ENCODE data around the gene MEIOC.
"Not testable (repeated sequence)": the region's sequence is repeated elsewhere in the genome, so short reads cannot be mapped to it uniquely, and the experiment has no call there.

The MEIOC gene

GRCh38 chr17:44629314-44629713 is 27.0 kb upstream of the MEIOC start:
- Mint-ChIP-seq H3K4me1 (peaks cover 31% of the 10 kb centered on the region), H3K9me3 (no peaks in the 10 kb centered on the region), H3K4me3 (no peak overlapping the region), H3K27ac (peak overlapping the region in 2 of 3 experiments; percentile 94 to 97), H3K27me3 (ENCODE audit: low read depth) (peaks cover 3% of the 10 kb centered on the region), H3K36me3 (ENCODE audit: low read depth) (no peaks in the 10 kb centered on the region)
- no peak for TF ChIP-seq CTCF (IDR thresholded peaks at IDR 0.05; ENCODE audit: unreplicated experiment in 3 of 3)

DNA sequence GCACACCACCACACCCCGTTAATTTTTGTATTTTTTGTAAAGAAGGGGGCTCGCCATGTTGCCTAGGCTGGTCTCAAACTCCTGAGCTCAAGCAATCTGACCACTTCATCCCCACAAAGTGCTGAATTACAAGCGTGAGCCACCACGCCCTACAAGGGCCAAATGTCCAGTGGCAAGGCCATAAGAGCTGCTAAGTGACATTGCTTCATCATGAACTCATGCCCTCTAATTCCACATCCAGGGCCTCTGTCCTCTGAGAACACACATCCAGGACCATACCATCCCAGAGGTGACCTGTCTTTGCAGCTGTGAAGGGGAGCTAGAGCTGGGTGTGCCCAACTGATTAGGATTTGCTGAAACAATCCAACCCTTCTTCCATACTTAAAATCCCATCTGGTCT is 25.6 kb upstream of the MEIOC start:
- Mint-ChIP-seq H3K4me3 (no peak overlapping the region), H3K4me1 (peaks cover 31% of the 10 kb centered on the region), H3K27me3 (ENCODE audit: low read depth) (peaks cover 3% of the 10 kb centered on the region), H3K36me3 (ENCODE audit: low read depth) (no peaks in the 10 kb centered on the region), H3K27ac (peak overlapping the region; percentile 25 to 75 (median 40)), H3K9me3 (no peaks in the 10 kb centered on the region)
- no peak for TF ChIP-seq CTCF (IDR thresholded peaks at IDR 0.05; ENCODE audit: unreplicated experiment in 3 of 3)

DNA sequence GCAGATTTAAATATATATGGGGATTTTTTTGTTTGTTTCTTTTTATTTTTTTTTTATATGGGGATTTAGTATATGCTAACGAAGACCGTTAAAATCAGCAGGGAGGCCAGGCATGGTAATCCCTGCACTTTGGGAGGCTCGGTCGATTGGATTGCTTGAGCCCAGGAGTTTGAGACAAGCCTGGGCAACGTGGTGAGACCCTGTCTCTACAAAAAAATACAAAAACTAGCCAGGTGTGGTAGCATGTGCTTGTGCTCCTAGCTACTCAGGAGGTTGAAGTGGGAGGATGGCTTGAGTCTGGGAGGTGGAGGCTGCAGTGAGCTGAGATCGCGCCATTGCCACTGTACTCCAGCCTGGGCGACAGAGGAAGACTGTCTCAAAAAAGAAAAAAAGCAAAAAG is 22.3 kb upstream of the MEIOC start:
- Mint-ChIP-seq H3K36me3 (ENCODE audit: low read depth) (no peaks in the 10 kb centered on the region), H3K27ac (no peak overlapping the region), H3K4me1 (peaks cover 13% of the 10 kb centered on the region), H3K9me3 (no peaks in the 10 kb centered on the region), H3K27me3 (ENCODE audit: low read depth) (peaks cover 3% of the 10 kb centered on the region), H3K4me3 (no peak overlapping the region)
- TF ChIP-seq CTCF (IDR thresholded peaks at IDR 0.05; ENCODE audit: unreplicated experiment in 3 of 3), result no peak

DNA sequence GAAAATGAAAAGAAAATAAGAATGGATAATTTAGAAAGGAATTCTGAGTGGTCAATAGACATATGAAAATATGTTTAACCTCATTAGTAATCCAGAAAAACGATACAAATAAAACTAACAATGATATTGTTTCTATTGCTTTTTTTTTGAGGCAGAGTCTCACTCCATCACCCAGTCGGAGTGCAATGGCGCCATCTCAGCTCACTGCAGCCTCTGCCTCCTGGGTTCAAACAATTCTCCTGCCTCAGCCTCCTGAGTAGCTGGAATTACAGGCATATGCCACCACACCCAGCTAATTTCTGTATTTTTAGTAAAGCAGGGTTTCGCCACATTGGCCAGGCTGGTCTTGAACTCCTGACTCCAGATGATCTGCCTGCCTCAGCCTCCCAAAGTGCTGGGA is 21.9 kb upstream of the MEIOC start:
- peaks cover 10% of the 10 kb centered on the region for H3K4me1 Mint-ChIP-seq
- H3K9me3 Mint-ChIP-seq; H3K27ac Mint-ChIP-seq; H3K27me3 Mint-ChIP-seq (ENCODE audit: low read depth); H3K36me3 Mint-ChIP-seq (ENCODE audit: low read depth); H3K4me3 Mint-ChIP-seq: not testable (repeated sequence)

GRCh38 chr17:44636562-44636961 is 19.7 kb upstream of the MEIOC start:
- Mint-ChIP-seq H3K4me1 (peaks cover 5% of the 10 kb centered on the region), H3K4me3 (no peak overlapping the region), H3K9me3 (no peaks in the 10 kb centered on the region), H3K36me3 (ENCODE audit: low read depth) (no peaks in the 10 kb centered on the region), H3K27me3 (ENCODE audit: low read depth) (peaks cover 3% of the 10 kb centered on the region), H3K27ac (peak overlapping the region in 2 of 3 experiments; percentile 12 to 29)
- TF ChIP-seq CTCF (IDR thresholded peaks at IDR 0.05; ENCODE audit: unreplicated experiment in 3 of 3), result peak; percentile 60 to 73 (median 62)

DNA sequence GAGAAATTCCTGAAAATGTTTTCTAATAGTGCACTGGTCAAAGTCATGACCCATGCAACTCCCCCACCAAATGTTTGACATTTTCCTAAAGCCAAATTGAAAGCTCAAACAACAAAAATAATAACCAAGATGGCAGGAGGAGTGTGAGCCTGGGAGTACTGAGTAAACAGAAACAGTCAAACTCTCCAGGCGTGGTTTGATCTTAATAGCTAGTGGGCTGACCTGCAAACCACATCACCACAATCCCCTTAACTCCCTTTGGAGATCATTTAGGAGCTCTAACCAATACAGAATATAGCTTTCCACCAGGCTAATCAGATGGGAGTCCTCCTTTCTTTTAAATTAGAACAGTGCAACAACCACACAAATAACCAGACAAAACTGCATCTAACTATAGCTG is 19.2 kb upstream of the MEIOC start:
- Mint-ChIP-seq H3K4me1 (peaks cover 5% of the 10 kb centered on the region), H3K4me3 (no peak overlapping the region), H3K27ac (peak overlapping the region in 1 of 3 experiments; percentile 12), H3K27me3 (ENCODE audit: low read depth) (peaks cover 3% of the 10 kb centered on the region), H3K36me3 (ENCODE audit: low read depth) (no peaks in the 10 kb centered on the region), H3K9me3 (no peaks in the 10 kb centered on the region)
- TF ChIP-seq CTCF (IDR thresholded peaks at IDR 0.05; ENCODE audit: unreplicated experiment in 3 of 3), result no peak

Measured in nephron (organoid).